ENCODE measurements around the gene INPPL1. TPM values are rescaled to one million over a fixed set of nuclear protein-coding genes. Genes with fewer than 3 reads are reported as not detected.
"Not testable (repeated sequence)": the region's sequence is repeated elsewhere in the genome, so short reads cannot be mapped to it uniquely, and the experiment has no call there.

Gene INPPL1
- total RNA-seq, 2 experiments from 2014 or later = 75.9 to 78.4 TPM

DNA sequence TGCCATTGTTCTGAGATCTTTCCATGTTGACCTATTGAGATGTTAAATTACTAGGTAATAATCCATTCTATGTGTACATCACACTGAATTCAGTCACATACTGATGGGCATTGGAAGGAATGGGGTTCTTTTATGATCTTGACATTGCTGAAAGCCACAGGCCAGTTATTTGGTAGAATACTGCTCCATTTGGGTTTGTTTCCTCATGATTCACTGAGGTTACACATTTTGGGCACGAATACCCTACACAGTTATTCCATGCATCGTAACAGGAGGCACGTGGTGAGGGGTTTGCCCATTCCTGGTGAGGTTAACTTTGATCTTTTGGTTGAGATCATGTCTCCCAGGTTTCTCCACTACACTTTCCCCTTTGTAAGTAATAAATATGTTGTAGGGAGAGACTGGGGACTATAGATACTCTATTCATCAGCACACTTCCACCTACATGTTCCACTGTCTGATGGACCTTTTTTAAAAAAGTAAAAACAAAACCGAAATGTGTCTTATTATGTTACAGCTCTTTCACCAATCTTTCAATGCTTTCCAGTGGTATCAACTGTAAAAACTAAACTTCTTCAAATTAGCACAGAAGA lies 44.7 kb upstream of the INPPL1 start:
- intact Hi-C loops (cut with micrococcal nuclease) = no loop called here
- peaks cover 5% of the 10 kb centered on the region for H3K27me3 Mint-ChIP-seq
- TF ChIP-seq, protein P1, sequence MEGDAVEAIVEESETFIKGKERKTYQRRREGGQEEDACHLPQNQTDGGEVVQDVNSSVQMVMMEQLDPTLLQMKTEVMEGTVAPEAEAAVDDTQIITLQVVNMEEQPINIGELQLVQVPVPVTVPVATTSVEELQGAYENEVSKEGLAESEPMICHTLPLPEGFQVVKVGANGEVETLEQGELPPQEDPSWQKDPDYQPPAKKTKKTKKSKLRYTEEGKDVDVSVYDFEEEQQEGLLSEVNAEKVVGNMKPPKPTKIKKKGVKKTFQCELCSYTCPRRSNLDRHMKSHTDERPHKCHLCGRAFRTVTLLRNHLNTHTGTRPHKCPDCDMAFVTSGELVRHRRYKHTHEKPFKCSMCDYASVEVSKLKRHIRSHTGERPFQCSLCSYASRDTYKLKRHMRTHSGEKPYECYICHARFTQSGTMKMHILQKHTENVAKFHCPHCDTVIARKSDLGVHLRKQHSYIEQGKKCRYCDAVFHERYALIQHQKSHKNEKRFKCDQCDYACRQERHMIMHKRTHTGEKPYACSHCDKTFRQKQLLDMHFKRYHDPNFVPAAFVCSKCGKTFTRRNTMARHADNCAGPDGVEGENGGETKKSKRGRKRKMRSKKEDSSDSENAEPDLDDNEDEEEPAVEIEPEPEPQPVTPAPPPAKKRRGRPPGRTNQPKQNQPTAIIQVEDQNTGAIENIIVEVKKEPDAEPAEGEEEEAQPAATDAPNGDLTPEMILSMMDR (IDR thresholded peaks at IDR 0.05) = no peak
- ChIA-PET CTCF (interaction anchor here (1.2 to 2.1 kb wide), 3 partner anchors 36 to 155 kb away, joined by 3 to 6 read pairs (median 6); no protein-coding TSS in a partner anchor), POLR2A (no interaction called here)
- H3K4me3 Mint-ChIP-seq = no peak overlapping the region
- H3K4me1 Mint-ChIP-seq (ENCODE audit: low read depth) = peaks cover 5% of the 10 kb centered on the region
- no peaks in the 10 kb centered on the region for H3K9me3 Mint-ChIP-seq
- ATAC-seq (no peak), DNase-seq (no peak)
- no peaks in the 10 kb centered on the region for H3K36me3 Mint-ChIP-seq (ENCODE audit: low read depth)
- no peak overlapping the region for H3K27ac Mint-ChIP-seq

- DNase-seq; POLR2A ChIA-PET; H3K4me3 Mint-ChIP-seq; H3K9me3 Mint-ChIP-seq; H3K27me3 Mint-ChIP-seq; H3K4me1 Mint-ChIP-seq (ENCODE audit: low read depth); intact Hi-C loops (cut with micrococcal nuclease); H3K27ac Mint-ChIP-seq; ATAC-seq; H3K36me3 Mint-ChIP-seq (ENCODE audit: low read depth): not testable (repeated sequence)
- CTCF ChIA-PET = interaction anchor here (1.8 to 2.1 kb wide), 2 partner anchors 37 to 156 kb away, joined by 6 read pairs; no protein-coding TSS in a partner anchor
Observed at GRCh38 chr11:72180892-72181552, 43.5 kb upstream of the INPPL1 start.

GRCh38 chr11:72181553-72181958 lies 43.0 kb upstream of the INPPL1 start:
- ATAC-seq; DNase-seq; H3K9me3 Mint-ChIP-seq; POLR2A ChIA-PET; H3K27ac Mint-ChIP-seq; H3K4me3 Mint-ChIP-seq; intact Hi-C loops (cut with micrococcal nuclease); H3K4me1 Mint-ChIP-seq (ENCODE audit: low read depth); H3K27me3 Mint-ChIP-seq; H3K36me3 Mint-ChIP-seq (ENCODE audit: low read depth): not testable (repeated sequence)
- CTCF ChIA-PET = interaction anchor here (2.1 to 3.5 kb wide), 2 partner anchors 14 to 38 kb away, joined by 6 to 22 read pairs; no protein-coding TSS in a partner anchor

DNA sequence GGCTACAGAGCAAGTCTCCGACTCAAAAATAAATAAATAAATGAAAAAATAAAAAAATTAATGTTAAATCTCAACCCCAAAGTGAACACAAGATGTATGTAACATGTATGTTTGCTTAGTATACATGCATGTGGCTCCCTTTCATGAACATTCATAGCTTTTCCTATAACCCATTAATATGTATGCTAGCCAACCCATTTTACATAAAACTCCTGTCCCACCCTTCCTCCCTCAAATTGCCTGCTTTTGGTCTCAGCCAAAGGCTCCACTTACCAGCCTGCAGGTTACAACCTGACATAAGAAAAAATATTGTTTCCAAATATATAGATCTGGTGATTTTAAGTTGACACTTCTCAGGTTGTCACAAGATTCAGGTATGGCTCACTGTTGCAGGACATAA lies 36.3 kb upstream of the INPPL1 start:
- Mint-ChIP-seq H3K4me1 (ENCODE audit: low read depth) (peaks cover 1% of the 10 kb centered on the region), H3K4me3 (no peak overlapping the region), H3K36me3 (ENCODE audit: low read depth) (no peaks in the 10 kb centered on the region), H3K9me3 (no peaks in the 10 kb centered on the region), H3K27ac (no peak overlapping the region), H3K27me3 (peaks cover 1% of the 10 kb centered on the region)
- ChIA-PET POLR2A (no interaction called here), CTCF (no interaction called here)
- no peak for ATAC-seq
- intact Hi-C loops (cut with micrococcal nuclease) = no loop called here
- DNase-seq = no peak
- TF ChIP-seq, protein P1 (IDR thresholded peaks at IDR 0.05) = no peak

- Mint-ChIP-seq H3K9me3 (no peaks in the 10 kb centered on the region), H3K36me3 (ENCODE audit: low read depth) (no peaks in the 10 kb centered on the region), H3K27ac (no peak overlapping the region), H3K4me1 (ENCODE audit: low read depth) (no peaks in the 10 kb centered on the region), H3K4me3 (no peak overlapping the region), H3K27me3 (no peaks in the 10 kb centered on the region)
- ChIA-PET CTCF (no interaction called here), POLR2A (no interaction called here)
- TF ChIP-seq, protein P1 (IDR thresholded peaks at IDR 0.05) = no peak
- ATAC-seq = no peak
- no peak for DNase-seq
- intact Hi-C loops (cut with micrococcal nuclease) = no loop called here
Observed at GRCh38 chr11:72189455-72190250, 34.9 kb upstream of the INPPL1 start.
